GM10248 (cell line): ENCODE measurements around the gene SYNE2.

Experiments
- CTCF ChIA-PET: fragments of 300-600 bp; sonication (Branson Sonifier 250); formaldehyde crosslinking; extraction: SDS; loops from one replicate; lab custom pipeline; 2021; ENCODE audit warnings: antibody characterized with exemption; lab: Yijun Ruan, JAX
- POLR2A ChIA-PET: fragments of 350-650 bp; sonication (Branson Sonifier 250); formaldehyde crosslinking; extraction: SDS; loops from one replicate; lab custom pipeline; 2020; ENCODE audit warnings: antibody characterized with exemption; lab: Yijun Ruan, JAX
- DNase-seq: peaks from one replicate; pipeline ENCODE4 v3.0.0; 2012; ENCODE audit errors: extremely low spot score
- CTCF ChIP-seq: IDR thresholded peaks from 2 replicates; pipeline ENCODE4 v1.5.1; 2012; ENCODE audit warnings: mild to moderate bottlenecking, low read depth; ENCODE audit errors: extremely low read depth, missing control alignments, control extremely low read depth

Gene SYNE2

GRCh38 chr14:63908667-63909264 lies 56.0 kb downstream of the SYNE2 start:
- POLR2A ChIA-PET: no interaction called here
- no peak for DNase-seq
- CTCF ChIA-PET: interaction anchor here (1.2 to 2.2 kb wide), 5 partner anchors 10 to 48 kb away, joined by 3 to 5 read pairs (median 5); no protein-coding TSS in a partner anchor
- TF ChIP-seq CTCF: no peak

- ChIA-PET CTCF (interaction anchor here (0.9 to 1.9 kb wide), 8 partner anchors 8 to 268 kb away, joined by 3 to 5 read pairs (median 3); partner anchors contain the start of gene WDR89), POLR2A (no interaction called here)
- no peak for TF ChIP-seq CTCF
- DNase-seq: no peak
Observed at GRCh38 chr14:63909984-63910383, 57.2 kb downstream of the SYNE2 start.

- TF ChIP-seq CTCF: no peak
- DNase-seq: peak; percentile 22
- POLR2A ChIA-PET: no interaction called here
- CTCF ChIA-PET: interaction anchor here (1.0 to 1.5 kb wide), 8 partner anchors 8 to 111 kb away, joined by 3 read pairs; no protein-coding TSS in a partner anchor
Observed at GRCh38 chr14:63910583-63911363, 58.0 kb downstream of the SYNE2 start.

- DNase-seq: no peak
- ChIA-PET POLR2A (interaction anchor here (0.6 kb wide), 1 partner anchor 42 kb away, joined by 4 read pairs; no protein-coding TSS in a partner anchor), CTCF (interaction anchor here (1.0 to 1.5 kb wide), 4 partner anchors 9 to 111 kb away, joined by 3 read pairs; no protein-coding TSS in a partner anchor)
- no peak for TF ChIP-seq CTCF
Observed at GRCh38 chr14:63911404-63911803, 58.6 kb downstream of the SYNE2 start.

- DNase-seq: no peak
- CTCF ChIA-PET: interaction anchor here (1.0 kb wide), 1 partner anchor 10 kb away, joined by 3 read pairs; no protein-coding TSS in a partner anchor
- TF ChIP-seq CTCF: no peak
- POLR2A ChIA-PET: interaction anchor here (0.6 kb wide), 1 partner anchor 43 kb away, joined by 4 read pairs; no protein-coding TSS in a partner anchor
Observed at GRCh38 chr14:63912286-63912685, 59.5 kb downstream of the SYNE2 start.

GRCh38 chr14:63918411-63918810 lies 65.6 kb downstream of the SYNE2 start:
- ChIA-PET CTCF (interaction anchor here (0.9 to 1.0 kb wide), 2 partner anchors 11 to 385 kb away, joined by 3 read pairs; no protein-coding TSS in a partner anchor), POLR2A (no interaction called here)
- no peak for TF ChIP-seq CTCF
- no peak for DNase-seq
